Measurements from ENCODE around the gene CASP9.

DNA sequence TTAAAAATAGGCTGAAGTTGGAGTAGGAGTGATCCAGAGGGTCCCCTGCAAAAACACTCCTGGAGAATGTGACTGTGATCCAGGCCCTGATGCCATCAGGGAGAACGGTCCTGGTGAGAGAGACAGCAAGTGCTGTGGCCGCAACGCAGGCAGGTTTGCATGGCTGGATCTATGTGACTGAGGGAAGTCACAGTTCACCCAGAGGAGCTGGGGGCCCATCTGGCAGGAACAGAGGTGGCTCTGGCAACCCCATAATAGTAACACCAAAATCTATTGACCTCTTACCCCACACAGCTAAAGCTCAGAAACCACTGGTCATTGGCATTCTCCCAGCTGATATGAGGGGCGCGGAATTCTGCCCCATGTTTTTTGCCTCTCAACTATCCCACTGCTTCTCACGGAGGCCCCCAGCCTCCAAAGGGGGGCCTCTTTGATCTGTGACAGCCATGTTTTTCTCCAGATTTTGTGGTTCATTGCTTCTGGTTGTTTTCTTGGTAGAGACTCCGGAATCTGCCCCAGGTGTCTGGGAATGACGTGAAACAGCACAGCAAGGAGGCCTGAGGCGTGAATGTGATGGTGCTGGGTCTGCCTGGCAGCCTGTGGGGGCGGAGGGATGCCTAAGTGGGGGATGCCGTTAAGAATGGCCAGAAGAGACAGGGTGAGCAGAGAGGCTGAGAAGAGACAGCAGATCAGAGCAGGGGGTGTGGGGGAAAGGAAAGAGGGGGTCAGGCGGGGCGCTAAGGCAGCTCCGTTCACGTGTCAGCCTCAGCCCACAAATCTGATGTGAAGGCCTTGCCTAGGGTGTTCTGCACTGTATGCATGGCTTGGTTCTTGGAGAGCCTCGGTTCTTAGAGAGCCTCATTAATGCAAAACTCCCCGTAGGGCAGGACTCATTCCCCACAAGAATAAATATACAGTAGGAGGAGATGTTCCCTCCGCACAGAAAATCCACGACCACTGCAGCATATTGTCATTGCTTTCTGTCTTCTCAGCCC, 23.5 kb downstream of the CASP9 start:
- TF ChIP-seq ZNF121 (CRISPR knock-in tag; IDR thresholded peaks at IDR 0.05) (no peak), RXRB (CRISPR knock-in tag; IDR thresholded peaks at IDR 0.05; ENCODE audit: borderline replicate concordance) (no peak), POLR2AphosphoS5 (IDR thresholded peaks at IDR 0.05; ENCODE audit: low read depth, low read length) (no peak), ZNF33B (CRISPR knock-in tag; IDR thresholded peaks at IDR 0.05) (no peak), SMAD1 (CRISPR knock-in tag; IDR thresholded peaks at IDR 0.05; ENCODE audit: borderline replicate concordance, low read depth) (no peak), TCF7 (IDR thresholded peaks at IDR 0.05; ENCODE audit: low read depth) (no peak)
- TF ChIP-seq, protein P1, sequence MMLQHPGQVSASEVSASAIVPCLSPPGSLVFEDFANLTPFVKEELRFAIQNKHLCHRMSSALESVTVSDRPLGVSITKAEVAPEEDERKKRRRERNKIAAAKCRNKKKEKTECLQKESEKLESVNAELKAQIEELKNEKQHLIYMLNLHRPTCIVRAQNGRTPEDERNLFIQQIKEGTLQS (CRISPR knock-in tag; IDR thresholded peaks at IDR 0.05), result no peak
- TF ChIP-seq, protein P2, sequence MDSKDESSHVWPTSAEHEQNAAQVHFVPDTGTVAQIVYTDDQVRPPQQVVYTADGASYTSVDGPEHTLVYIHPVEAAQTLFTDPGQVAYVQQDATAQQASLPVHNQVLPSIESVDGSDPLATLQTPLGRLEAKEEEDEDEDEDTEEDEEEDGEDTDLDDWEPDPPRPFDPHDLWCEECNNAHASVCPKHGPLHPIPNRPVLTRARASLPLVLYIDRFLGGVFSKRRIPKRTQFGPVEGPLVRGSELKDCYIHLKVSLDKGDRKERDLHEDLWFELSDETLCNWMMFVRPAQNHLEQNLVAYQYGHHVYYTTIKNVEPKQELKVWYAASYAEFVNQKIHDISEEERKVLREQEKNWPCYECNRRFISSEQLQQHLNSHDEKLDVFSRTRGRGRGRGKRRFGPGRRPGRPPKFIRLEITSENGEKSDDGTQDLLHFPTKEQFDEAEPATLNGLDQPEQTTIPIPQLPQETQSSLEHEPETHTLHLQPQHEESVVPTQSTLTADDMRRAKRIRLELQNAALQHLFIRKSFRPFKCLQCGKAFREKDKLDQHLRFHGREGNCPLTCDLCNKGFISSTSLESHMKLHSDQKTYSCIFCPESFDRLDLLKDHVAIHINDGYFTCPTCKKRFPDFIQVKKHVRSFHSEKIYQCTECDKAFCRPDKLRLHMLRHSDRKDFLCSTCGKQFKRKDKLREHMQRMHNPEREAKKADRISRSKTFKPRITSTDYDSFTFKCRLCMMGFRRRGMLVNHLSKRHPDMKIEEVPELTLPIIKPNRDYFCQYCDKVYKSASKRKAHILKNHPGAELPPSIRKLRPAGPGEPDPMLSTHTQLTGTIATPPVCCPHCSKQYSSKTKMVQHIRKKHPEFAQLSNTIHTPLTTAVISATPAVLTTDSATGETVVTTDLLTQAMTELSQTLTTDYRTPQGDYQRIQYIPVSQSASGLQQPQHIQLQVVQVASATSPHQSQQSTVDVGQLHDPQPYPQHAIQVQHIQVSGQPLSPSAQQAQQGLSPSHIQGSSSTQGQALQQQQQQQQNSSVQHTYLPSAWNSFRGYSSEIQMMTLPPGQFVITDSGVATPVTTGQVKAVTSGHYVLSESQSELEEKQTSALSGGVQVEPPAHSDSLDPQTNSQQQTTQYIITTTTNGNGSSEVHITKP (CRISPR knock-in tag; IDR thresholded peaks at IDR 0.05; ENCODE audit: low read depth), result no peak

Measured in HepG2 (cell line).